OCI-LY1 (cell line): Measurements from ENCODE around the gene CELA3B.
"Not testable (repeated sequence)": the region's sequence is repeated elsewhere in the genome, so short reads cannot be mapped to it uniquely, and the experiment has no call there.

Source experiments
- H2AFZ ChIP-seq: fragments of 200-600 bp; sonication (generic), shearing (Covaris generic); 2 replicates; pipeline ENCODE4 v1.6.0; 2014; ENCODE audit warnings: antibody characterized with exemption, mild to moderate bottlenecking, low read length
- H3F3A ChIP-seq: fragments of 200-600 bp; sonication (generic), shearing (Covaris generic); 2 replicates; pipeline ENCODE4 v1.6.0; 2014; ENCODE audit warnings: mild to moderate bottlenecking, antibody characterized with exemption, low read length, moderate library complexity; ENCODE audit not compliant: insufficient read depth
- H3K27ac ChIP-seq: fragments of 200-600 bp; sonication (generic); 2 replicates; pipeline ENCODE4 v1.5.1; 2014; ENCODE audit warnings: low read length, mixed run types, mild to moderate bottlenecking, low read depth; ENCODE audit not compliant: poor library complexity, severe bottlenecking
- H3K27me3 ChIP-seq: fragments of 200-600 bp; sonication (generic); 2 replicates; pipeline ENCODE4 v1.6.0; 2014; ENCODE audit warnings: antibody characterized with exemption, mild to moderate bottlenecking, low read length, moderate library complexity; ENCODE audit not compliant: insufficient read depth
- H3K36me3 ChIP-seq: fragments of 200-600 bp; sonication (generic); 2 replicates; pipeline ENCODE4 v1.6.1; 2014; ENCODE audit warnings: mild to moderate bottlenecking, antibody characterized with exemption, low read length, moderate library complexity, mixed read lengths; ENCODE audit not compliant: insufficient read depth
- H3K4me1 ChIP-seq: fragments of 200-600 bp; sonication (generic); 2 replicates; pipeline ENCODE4 v1.5.1; 2014; ENCODE audit warnings: mild to moderate bottlenecking, low read length, moderate library complexity; ENCODE audit not compliant: insufficient read depth, severe bottlenecking
- H3K4me2 ChIP-seq: fragments of 200-600 bp; sonication (generic), shearing (Covaris generic); 2 replicates; pipeline ENCODE4 v1.6.1; 2014; ENCODE audit warnings: low read length
- H3K4me3 ChIP-seq: fragments of 200-600 bp; sonication (generic); 2 replicates; pipeline ENCODE4 v1.5.1; 2014; ENCODE audit warnings: low read length, low read depth, mild to moderate bottlenecking, mixed read lengths; ENCODE audit not compliant: poor library complexity, severe bottlenecking
- H3K79me2 ChIP-seq: fragments of 200-600 bp; shearing (Covaris generic); 2 replicates; pipeline ENCODE4 v1.6.1; 2016; ENCODE audit warnings: mixed run types, low read length, mixed read lengths; ENCODE audit not compliant: insufficient read depth
- H3K9ac ChIP-seq: fragments of 200-600 bp; sonication (generic), shearing (Covaris generic); 2 replicates; pipeline ENCODE4 v1.6.1; 2014; ENCODE audit warnings: mild to moderate bottlenecking, low read length, mixed read lengths
- H3K9me2 ChIP-seq: fragments of 200-600 bp; sonication (generic), shearing (Covaris generic); 2 replicates; pipeline ENCODE4 v1.6.1; 2014; ENCODE audit warnings: low read depth, mild to moderate bottlenecking, low read length, mixed read lengths
- H3K9me3 ChIP-seq: fragments of 200-600 bp; shearing (Covaris generic); 2 replicates; pipeline ENCODE4 v1.6.1; 2014; ENCODE audit warnings: low read length, mixed read lengths
- H4K20me1 ChIP-seq: fragments of 200-600 bp; sonication (generic), shearing (Covaris generic); 2 replicates; pipeline ENCODE4 v1.6.0; 2016; ENCODE audit warnings: mild to moderate bottlenecking, low read length; ENCODE audit not compliant: insufficient read depth
- EZH2 ChIP-seq: fragments of 200-600 bp; sonication (generic), shearing (Covaris generic); IDR thresholded peaks from 2 replicates; pipeline ENCODE4 v1.8.0; 2017; ENCODE audit warnings: borderline replicate concordance, mixed run types, mild to moderate bottlenecking, antibody characterized with exemption, low read length, moderate library complexity, mixed read lengths
- TF ChIP-seq, protein P1 (sequence below): fragments of 200-600 bp; sonication (generic), shearing (Covaris generic); IDR thresholded peaks from 2 replicates; pipeline ENCODE4 v1.5.1; 2017; ENCODE audit warnings: mild to moderate bottlenecking, antibody characterized with exemption, low read length, moderate library complexity, mixed read lengths

CELA3B gene

GRCh38 chr1:21963477-21964217 is 13.2 kb upstream of the CELA3B start:
- Histone ChIP-seq H4K20me1 (no peaks in the 10 kb centered on the region), H3F3A (no peaks in the 10 kb centered on the region), H3K9ac (no peak overlapping the region), H3K27ac (no peak overlapping the region), H2AFZ (no peak overlapping the region), H3K36me3 (no peaks in the 10 kb centered on the region), H3K9me2 (no peaks in the 10 kb centered on the region), H3K79me2 (no peaks in the 10 kb centered on the region), H3K9me3 (no peaks in the 10 kb centered on the region), H3K27me3 (no peaks in the 10 kb centered on the region), H3K4me3 (no peak overlapping the region), H3K4me2 (no peak overlapping the region), H3K4me1 (no peaks in the 10 kb centered on the region)
- TF ChIP-seq EZH2, result no peak
- TF ChIP-seq, protein P1, sequence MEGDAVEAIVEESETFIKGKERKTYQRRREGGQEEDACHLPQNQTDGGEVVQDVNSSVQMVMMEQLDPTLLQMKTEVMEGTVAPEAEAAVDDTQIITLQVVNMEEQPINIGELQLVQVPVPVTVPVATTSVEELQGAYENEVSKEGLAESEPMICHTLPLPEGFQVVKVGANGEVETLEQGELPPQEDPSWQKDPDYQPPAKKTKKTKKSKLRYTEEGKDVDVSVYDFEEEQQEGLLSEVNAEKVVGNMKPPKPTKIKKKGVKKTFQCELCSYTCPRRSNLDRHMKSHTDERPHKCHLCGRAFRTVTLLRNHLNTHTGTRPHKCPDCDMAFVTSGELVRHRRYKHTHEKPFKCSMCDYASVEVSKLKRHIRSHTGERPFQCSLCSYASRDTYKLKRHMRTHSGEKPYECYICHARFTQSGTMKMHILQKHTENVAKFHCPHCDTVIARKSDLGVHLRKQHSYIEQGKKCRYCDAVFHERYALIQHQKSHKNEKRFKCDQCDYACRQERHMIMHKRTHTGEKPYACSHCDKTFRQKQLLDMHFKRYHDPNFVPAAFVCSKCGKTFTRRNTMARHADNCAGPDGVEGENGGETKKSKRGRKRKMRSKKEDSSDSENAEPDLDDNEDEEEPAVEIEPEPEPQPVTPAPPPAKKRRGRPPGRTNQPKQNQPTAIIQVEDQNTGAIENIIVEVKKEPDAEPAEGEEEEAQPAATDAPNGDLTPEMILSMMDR, result peak; percentile 92

- Histone ChIP-seq H4K20me1 (no peaks in the 10 kb centered on the region), H3K4me3 (no peak overlapping the region), H3K9me2 (no peaks in the 10 kb centered on the region), H3K79me2 (no peaks in the 10 kb centered on the region), H3K4me2 (no peak overlapping the region), H3K27me3 (no peaks in the 10 kb centered on the region), H3K9ac (no peak overlapping the region), H3F3A (no peaks in the 10 kb centered on the region), H3K36me3 (no peaks in the 10 kb centered on the region), H3K4me1 (no peaks in the 10 kb centered on the region), H3K9me3 (no peaks in the 10 kb centered on the region), H3K27ac (no peak overlapping the region), H2AFZ (no peak overlapping the region)
- TF ChIP-seq, protein P1, result no peak
- no peak for TF ChIP-seq EZH2
These were observed 10.4 kb upstream of the CELA3B start for GRCh38 chr1:21966247-21967000.

DNA sequence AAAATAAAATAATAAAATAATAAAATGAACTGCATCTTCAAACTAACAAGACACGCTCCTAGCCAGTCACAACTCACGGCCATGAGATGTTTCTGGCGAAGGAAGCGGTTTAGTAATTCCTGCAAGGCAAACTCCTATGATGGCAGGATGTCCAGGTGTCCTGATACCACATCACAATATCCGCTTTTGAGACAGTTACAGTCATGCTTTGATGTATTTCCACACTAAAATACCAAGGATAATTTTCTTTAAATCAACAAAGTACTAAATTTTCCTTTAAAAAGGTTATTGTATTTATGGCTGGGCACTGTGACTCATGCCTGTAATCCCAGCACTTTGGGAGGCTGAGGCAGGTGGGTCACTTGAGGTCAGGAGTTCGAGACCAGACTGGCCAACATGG is 9.6 kb upstream of the CELA3B start:
- not testable (repeated sequence) for H3K9me3 ChIP-seq, H3K9ac ChIP-seq, H3K4me2 ChIP-seq, H3K27me3 ChIP-seq, H3K4me1 ChIP-seq, H2AFZ ChIP-seq, H3F3A ChIP-seq, H3K36me3 ChIP-seq, H3K9me2 ChIP-seq, H3K79me2 ChIP-seq, H3K4me3 ChIP-seq, H3K27ac ChIP-seq, H4K20me1 ChIP-seq

- H3K9me3 ChIP-seq, H3F3A ChIP-seq, H3K9me2 ChIP-seq, H3K79me2 ChIP-seq, H3K27ac ChIP-seq, H3K4me2 ChIP-seq, H3K4me1 ChIP-seq, H3K9ac ChIP-seq, H3K27me3 ChIP-seq, H4K20me1 ChIP-seq, H3K4me3 ChIP-seq, H3K36me3 ChIP-seq, H2AFZ ChIP-seq: not testable (repeated sequence)
These were observed 7.8 kb upstream of the CELA3B start for GRCh38 chr1:21969066-21969465.

GRCh38 chr1:21970523-21970922 is 6.3 kb upstream of the CELA3B start:
- H3K36me3 ChIP-seq, H3K27me3 ChIP-seq, H3K9ac ChIP-seq, H3K4me3 ChIP-seq, H3K4me2 ChIP-seq, H3F3A ChIP-seq, H3K9me2 ChIP-seq, H3K4me1 ChIP-seq, H3K27ac ChIP-seq, H3K9me3 ChIP-seq, H2AFZ ChIP-seq, H3K79me2 ChIP-seq, H4K20me1 ChIP-seq: not testable (repeated sequence)

- not testable (repeated sequence) for H4K20me1 ChIP-seq, H3K4me2 ChIP-seq, H3K4me1 ChIP-seq, H3K9me3 ChIP-seq, H3F3A ChIP-seq, H3K9ac ChIP-seq, H3K4me3 ChIP-seq, H3K27ac ChIP-seq, H3K79me2 ChIP-seq, H3K36me3 ChIP-seq, H3K9me2 ChIP-seq, H2AFZ ChIP-seq, H3K27me3 ChIP-seq
These were observed 3.8 kb upstream of the CELA3B start for GRCh38 chr1:21972973-21973441.
